ENCODE measurements around the gene FRMD1.

GRCh38 chr6:168030218-168030746 is 48.7 kb downstream of the FRMD1 start:
- TF ChIP-seq IRF3 (IDR thresholded peaks at IDR 0.05) (no peak), SMC3 (IDR thresholded peaks at IDR 0.05; ENCODE audit: borderline replicate concordance, low read length) (no peak), POLR2A (IDR thresholded peaks at IDR 0.05; ENCODE audit: low read depth, low read length) (no peak), CTCF (IDR thresholded peaks at IDR 0.05 in 2 of 3, conservative IDR thresholded peaks at IDR 0.05 in 1 of 3; ENCODE audit: control insufficient read depth in 2 of 3, extremely low read depth in 1 of 3, insufficient read depth in 1 of 3, low read depth in 3 of 3, low read length in 3 of 3) (no peak), NR2C1 (IDR thresholded peaks at IDR 0.05) (no peak), RELA (IDR thresholded peaks at IDR 0.05; ENCODE audit: borderline replicate concordance, partially characterized antibody) (no peak), MEF2A (IDR thresholded peaks at IDR 0.05; ENCODE audit: insufficient read depth, low read depth, low read length) (no peak), EP300 (IDR thresholded peaks at IDR 0.05; ENCODE audit: borderline replicate concordance in 1 of 2, control insufficient read depth in 1 of 2, low read depth in 2 of 2, low read length in 2 of 2) (no peak), CREB1 (IDR thresholded peaks at IDR 0.05; ENCODE audit: low read depth) (no peak), RAD21 (IDR thresholded peaks at IDR 0.05; ENCODE audit: insufficient read depth, low read depth, low read length) (no peak), MYC (IDR thresholded peaks at IDR 0.05; ENCODE audit: insufficient read depth, insufficient read length, insufficient replicate concordance, low read length, severe bottlenecking) (no peak), ZNF592 (IDR thresholded peaks at IDR 0.05) (no peak), MTA2 (IDR thresholded peaks at IDR 0.05; ENCODE audit: low read depth) (no peak), POLR2AphosphoS5 (IDR thresholded peaks at IDR 0.05; ENCODE audit: low read length) (no peak)
